H1 (cell line): Measurements from ENCODE around the gene PDPK1. TPM values are rescaled to one million over a fixed set of nuclear protein-coding genes. Genes with fewer than 3 reads are reported as not detected.

Experiments
- BACH1 ChIP-seq: IDR thresholded peaks from 2 replicates; pipeline ENCODE4 v1.6.1; 2012; ENCODE audit warnings: low read length, improper control_type of control experiment
- CTBP2 ChIP-seq: IDR thresholded peaks from 2 replicates; pipeline ENCODE4 v1.7.0; 2011; ENCODE audit warnings: borderline replicate concordance, mild to moderate bottlenecking, moderate library complexity, mixed read lengths, low read length; ENCODE audit not compliant: insufficient read depth, insufficient read length
- JUND ChIP-seq: IDR thresholded peaks from 2 replicates; pipeline ENCODE4 v1.6.1; 2011; ENCODE audit warnings: mild to moderate bottlenecking, improper control_type of control experiment, low read length
- RNF2 ChIP-seq: fragments of 200-900, 300-1000 bp; sonication (generic); IDR thresholded peaks from 2 replicates; pipeline ENCODE4 v1.7.1; 2016; ENCODE audit warnings: borderline replicate concordance, low read depth, mild to moderate bottlenecking, antibody characterized with exemption, low read length; ENCODE audit not compliant: poor library complexity, severe bottlenecking; ENCODE audit errors: missing control alignments
- TAF7 ChIP-seq: optimal IDR thresholded peaks from 2 replicates; pipeline ENCODE3; 2011; ENCODE audit warnings: low read depth, mild to moderate bottlenecking, inconsistent platforms, low read length, moderate library complexity, borderline replicate concordance
- polyA plus RNA-seq, 7 experiments: library from polyadenylated mRNA; depleted of rRNA in 3 of 7; stranded (reverse) in 5 of 7; unstranded in 2 of 7; fragments of >200 nt in 5 of 7; fragments of 200-250 nt in 2 of 7; gene quantifications; 1 replicate in 5 of 7; 2 replicates in 1 of 7; 4 replicates in 1 of 7; pipeline versions ENCODE4 v1.2.1 to v1.2.3, GENCODE V29; 2011 to 2013; ENCODE audit warnings: missing spikeins in 2 of 7, mixed read lengths in 2 of 7
- total RNA-seq: library from RNA; stranded (reverse); fragmentation: NEBNext Ultra II Directional; extraction: Animal tissue kit (Norgen Biotek cat#: 25700); gene quantifications from 2 replicates; pipeline ENCODE4 v1.2.1, GENCODE V29; 2021
- TF ChIP-seq, protein P1 (sequence below): fragments of 300-600 bp; sonication (generic); IDR thresholded peaks from 2 replicates; pipeline ENCODE4 v1.7.1; 2012; ENCODE audit warnings: low read length, moderate library complexity, mild to moderate bottlenecking, inconsistent platforms; ENCODE audit not compliant: insufficient replicate concordance

The PDPK1 gene
- total and polyA plus RNA-seq, 2 of the 8 experiments (the other 6 are each of a cell fraction or from before 2014, with no cell fraction given) = 17.1 to 27.8 TPM

DNA sequence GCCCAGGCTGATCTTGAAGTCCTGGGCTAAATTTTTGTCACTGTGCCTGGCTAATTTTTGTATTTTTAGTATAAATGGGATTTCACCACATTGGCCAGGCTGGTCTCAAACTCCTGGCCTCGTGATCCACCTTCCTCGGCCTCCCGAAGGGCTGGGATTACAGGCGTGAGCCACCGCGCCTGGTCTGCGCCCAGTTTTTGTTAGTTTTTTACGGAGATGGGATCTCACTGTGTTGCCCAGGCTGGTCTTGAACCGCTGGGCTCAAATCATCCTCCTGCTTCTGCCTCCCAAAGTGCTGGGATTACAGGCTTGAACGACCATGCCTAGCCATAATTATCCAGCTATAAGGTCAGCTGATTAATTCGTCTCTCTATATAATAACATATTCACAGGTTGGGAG is 3.9 kb upstream of the PDPK1 start (continued):
- TF ChIP-seq, protein P1, sequence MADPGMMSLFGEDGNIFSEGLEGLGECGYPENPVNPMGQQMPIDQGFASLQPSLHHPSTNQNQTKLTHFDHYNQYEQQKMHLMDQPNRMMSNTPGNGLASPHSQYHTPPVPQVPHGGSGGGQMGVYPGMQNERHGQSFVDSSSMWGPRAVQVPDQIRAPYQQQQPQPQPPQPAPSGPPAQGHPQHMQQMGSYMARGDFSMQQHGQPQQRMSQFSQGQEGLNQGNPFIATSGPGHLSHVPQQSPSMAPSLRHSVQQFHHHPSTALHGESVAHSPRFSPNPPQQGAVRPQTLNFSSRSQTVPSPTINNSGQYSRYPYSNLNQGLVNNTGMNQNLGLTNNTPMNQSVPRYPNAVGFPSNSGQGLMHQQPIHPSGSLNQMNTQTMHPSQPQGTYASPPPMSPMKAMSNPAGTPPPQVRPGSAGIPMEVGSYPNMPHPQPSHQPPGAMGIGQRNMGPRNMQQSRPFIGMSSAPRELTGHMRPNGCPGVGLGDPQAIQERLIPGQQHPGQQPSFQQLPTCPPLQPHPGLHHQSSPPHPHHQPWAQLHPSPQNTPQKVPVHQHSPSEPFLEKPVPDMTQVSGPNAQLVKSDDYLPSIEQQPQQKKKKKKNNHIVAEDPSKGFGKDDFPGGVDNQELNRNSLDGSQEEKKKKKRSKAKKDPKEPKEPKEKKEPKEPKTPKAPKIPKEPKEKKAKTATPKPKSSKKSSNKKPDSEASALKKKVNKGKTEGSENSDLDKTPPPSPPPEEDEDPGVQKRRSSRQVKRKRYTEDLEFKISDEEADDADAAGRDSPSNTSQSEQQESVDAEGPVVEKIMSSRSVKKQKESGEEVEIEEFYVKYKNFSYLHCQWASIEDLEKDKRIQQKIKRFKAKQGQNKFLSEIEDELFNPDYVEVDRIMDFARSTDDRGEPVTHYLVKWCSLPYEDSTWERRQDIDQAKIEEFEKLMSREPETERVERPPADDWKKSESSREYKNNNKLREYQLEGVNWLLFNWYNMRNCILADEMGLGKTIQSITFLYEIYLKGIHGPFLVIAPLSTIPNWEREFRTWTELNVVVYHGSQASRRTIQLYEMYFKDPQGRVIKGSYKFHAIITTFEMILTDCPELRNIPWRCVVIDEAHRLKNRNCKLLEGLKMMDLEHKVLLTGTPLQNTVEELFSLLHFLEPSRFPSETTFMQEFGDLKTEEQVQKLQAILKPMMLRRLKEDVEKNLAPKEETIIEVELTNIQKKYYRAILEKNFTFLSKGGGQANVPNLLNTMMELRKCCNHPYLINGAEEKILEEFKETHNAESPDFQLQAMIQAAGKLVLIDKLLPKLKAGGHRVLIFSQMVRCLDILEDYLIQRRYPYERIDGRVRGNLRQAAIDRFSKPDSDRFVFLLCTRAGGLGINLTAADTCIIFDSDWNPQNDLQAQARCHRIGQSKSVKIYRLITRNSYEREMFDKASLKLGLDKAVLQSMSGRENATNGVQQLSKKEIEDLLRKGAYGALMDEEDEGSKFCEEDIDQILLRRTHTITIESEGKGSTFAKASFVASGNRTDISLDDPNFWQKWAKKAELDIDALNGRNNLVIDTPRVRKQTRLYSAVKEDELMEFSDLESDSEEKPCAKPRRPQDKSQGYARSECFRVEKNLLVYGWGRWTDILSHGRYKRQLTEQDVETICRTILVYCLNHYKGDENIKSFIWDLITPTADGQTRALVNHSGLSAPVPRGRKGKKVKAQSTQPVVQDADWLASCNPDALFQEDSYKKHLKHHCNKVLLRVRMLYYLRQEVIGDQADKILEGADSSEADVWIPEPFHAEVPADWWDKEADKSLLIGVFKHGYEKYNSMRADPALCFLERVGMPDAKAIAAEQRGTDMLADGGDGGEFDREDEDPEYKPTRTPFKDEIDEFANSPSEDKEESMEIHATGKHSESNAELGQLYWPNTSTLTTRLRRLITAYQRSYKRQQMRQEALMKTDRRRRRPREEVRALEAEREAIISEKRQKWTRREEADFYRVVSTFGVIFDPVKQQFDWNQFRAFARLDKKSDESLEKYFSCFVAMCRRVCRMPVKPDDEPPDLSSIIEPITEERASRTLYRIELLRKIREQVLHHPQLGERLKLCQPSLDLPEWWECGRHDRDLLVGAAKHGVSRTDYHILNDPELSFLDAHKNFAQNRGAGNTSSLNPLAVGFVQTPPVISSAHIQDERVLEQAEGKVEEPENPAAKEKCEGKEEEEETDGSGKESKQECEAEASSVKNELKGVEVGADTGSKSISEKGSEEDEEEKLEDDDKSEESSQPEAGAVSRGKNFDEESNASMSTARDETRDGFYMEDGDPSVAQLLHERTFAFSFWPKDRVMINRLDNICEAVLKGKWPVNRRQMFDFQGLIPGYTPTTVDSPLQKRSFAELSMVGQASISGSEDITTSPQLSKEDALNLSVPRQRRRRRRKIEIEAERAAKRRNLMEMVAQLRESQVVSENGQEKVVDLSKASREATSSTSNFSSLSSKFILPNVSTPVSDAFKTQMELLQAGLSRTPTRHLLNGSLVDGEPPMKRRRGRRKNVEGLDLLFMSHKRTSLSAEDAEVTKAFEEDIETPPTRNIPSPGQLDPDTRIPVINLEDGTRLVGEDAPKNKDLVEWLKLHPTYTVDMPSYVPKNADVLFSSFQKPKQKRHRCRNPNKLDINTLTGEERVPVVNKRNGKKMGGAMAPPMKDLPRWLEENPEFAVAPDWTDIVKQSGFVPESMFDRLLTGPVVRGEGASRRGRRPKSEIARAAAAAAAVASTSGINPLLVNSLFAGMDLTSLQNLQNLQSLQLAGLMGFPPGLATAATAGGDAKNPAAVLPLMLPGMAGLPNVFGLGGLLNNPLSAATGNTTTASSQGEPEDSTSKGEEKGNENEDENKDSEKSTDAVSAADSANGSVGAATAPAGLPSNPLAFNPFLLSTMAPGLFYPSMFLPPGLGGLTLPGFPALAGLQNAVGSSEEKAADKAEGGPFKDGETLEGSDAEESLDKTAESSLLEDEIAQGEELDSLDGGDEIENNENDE = no peak
- TF ChIP-seq RNF2 (no peak), CTBP2 (no peak), TAF7 (no peak), JUND (no peak), BACH1 (no peak)
